ENCODE measurements around the gene C21orf91.
"Not testable (repeated sequence)": the region's sequence is repeated elsewhere in the genome, so short reads cannot be mapped to it uniquely, and the experiment has no call there.

Gene C21orf91

GRCh38 chr21:17775431-17776126, 43.6 kb downstream of the C21orf91 start:
- no peak for DNase-seq

- not testable (repeated sequence) for DNase-seq
These were observed 44.1 kb downstream of the C21orf91 start for GRCh38 chr21:17775021-17775420.

- no peak for DNase-seq
These were observed 49.7 kb downstream of the C21orf91 start for GRCh38 chr21:17769447-17769845.

- DNase-seq = no peak
These were observed 50.2 kb downstream of the C21orf91 start for GRCh38 chr21:17768840-17769446.

- DNase-seq = no peak
These were observed 53.9 kb downstream of the C21orf91 start for GRCh38 chr21:17765207-17765606.

GRCh38 chr21:17763288-17764037, 55.7 kb downstream of the C21orf91 start:
- DNase-seq = no peak

- no peak for DNase-seq
These were observed 59.5 kb downstream of the C21orf91 start for GRCh38 chr21:17759511-17760178.

- DNase-seq = no peak
These were observed 60.5 kb downstream of the C21orf91 start for GRCh38 chr21:17758683-17759082.

GRCh38 chr21:17757671-17758070, 61.5 kb downstream of the C21orf91 start:
- DNase-seq = no peak

GRCh38 chr21:17753736-17754135, 65.4 kb downstream of the C21orf91 start:
- DNase-seq = no peak

GRCh38 chr21:17752171-17752570, 67.0 kb downstream of the C21orf91 start:
- DNase-seq = no peak

GRCh38 chr21:17746920-17747319, 72.2 kb downstream of the C21orf91 start:
- DNase-seq = no peak

- no peak for DNase-seq
These were observed 74.1 kb downstream of the C21orf91 start for GRCh38 chr21:17745086-17745485.

- DNase-seq = no peak
These were observed 76.1 kb downstream of the C21orf91 start for GRCh38 chr21:17742940-17743592.

- no peak for DNase-seq
These were observed 77.0 kb downstream of the C21orf91 start for GRCh38 chr21:17742181-17742580.

All from NCI-H526 treated with DMSO at 0.1 percent for 48 hours (cell line).